Mesenteric fat pad (tissue), 1 donor: ENCODE data around the gene ATF7IP. TPM values are rescaled to one million over a fixed set of nuclear protein-coding genes. Genes with fewer than 3 reads are reported as not detected.

Experiments used
- DNase-seq: peaks from one replicate; pipeline ENCODE4 v3.0.0-alpha.2; 2020; ENCODE audit warnings: low spot score
- total RNA-seq: library from RNA; stranded (reverse); fragmentation: NEBNext Ultra II Directional; extraction: Animal tissue kit (Norgen Biotek cat#: 25700); gene quantifications from one replicate; pipeline ENCODE4 v1.2.1, GENCODE V29; 2021
- donor health status: DM: yes; HTN: yes; CAD: no.

The ATF7IP gene
- total RNA-seq, 1 donor from 2014 or later, result 59.7 TPM

GRCh38 chr12:14473707-14474287 is 108.3 kb downstream of the ATF7IP start:
- no peak for DNase-seq

- DNase-seq, result no peak
Observed at GRCh38 chr12:14479004-14479403, 113.5 kb downstream of the ATF7IP start.

- DNase-seq, result no peak
Observed at GRCh38 chr12:14481201-14481600, 115.7 kb downstream of the ATF7IP start.

GRCh38 chr12:14482361-14482760 is 116.9 kb downstream of the ATF7IP start:
- DNase-seq, result no peak

GRCh38 chr12:14482886-14483285 is 117.4 kb downstream of the ATF7IP start:
- no peak for DNase-seq

GRCh38 chr12:14495326-14495725 is 129.8 kb downstream of the ATF7IP start:
- DNase-seq, result no peak

GRCh38 chr12:14505626-14506596 is 140.4 kb downstream of the ATF7IP start:
- DNase-seq, result no peak

- DNase-seq, result no peak
Observed at GRCh38 chr12:14510574-14510973, 145.1 kb downstream of the ATF7IP start.

- no peak for DNase-seq
Observed at GRCh38 chr12:14514154-14514842, 148.8 kb downstream of the ATF7IP start.

- no peak for DNase-seq
Observed at GRCh38 chr12:14514946-14515345, 149.5 kb downstream of the ATF7IP start.

- no peak for DNase-seq
Observed at GRCh38 chr12:14521822-14522221, 156.3 kb downstream of the ATF7IP start.

- DNase-seq, result no peak
Observed at GRCh38 chr12:14525964-14526363, 160.5 kb downstream of the ATF7IP start.

- DNase-seq, result no peak
Observed at GRCh38 chr12:14532152-14532551, 166.7 kb downstream of the ATF7IP start.

GRCh38 chr12:14537088-14537487 is 171.6 kb downstream of the ATF7IP start:
- no peak for DNase-seq

- DNase-seq, result no peak
Observed at GRCh38 chr12:14540801-14541462, 175.4 kb downstream of the ATF7IP start.

GRCh38 chr12:14545144-14546124 is 180.0 kb downstream of the ATF7IP start:
- no peak for DNase-seq

GRCh38 chr12:14547571-14547970 is 182.1 kb downstream of the ATF7IP start:
- no peak for DNase-seq

GRCh38 chr12:14548609-14549008 is 183.1 kb downstream of the ATF7IP start:
- no peak for DNase-seq
